Neural cell (in vitro differentiated cells): ENCODE data around the gene SYTL5. TPM values are rescaled to one million over a fixed set of nuclear protein-coding genes. Genes with fewer than 3 reads are reported as not detected.

Experiments
- H2AFZ ChIP-seq: fragments of 200-600, 300-800 bp; sonication (generic), shearing (Covaris generic); 2 replicates; pipeline ENCODE4 v1.6.0; 2014; ENCODE audit warnings: low read depth, mild to moderate bottlenecking, antibody characterized with exemption, low read length, moderate library complexity
- H3F3A ChIP-seq: fragments of 200-600 bp; shearing (Covaris generic); 2 replicates; pipeline ENCODE4 v1.6.1; 2016; ENCODE audit warnings: mild to moderate bottlenecking, moderate library complexity, mixed read lengths, antibody characterized with exemption, low read length; ENCODE audit not compliant: insufficient read depth, poor library complexity, severe bottlenecking
- H3K27ac ChIP-seq: fragments of 200-600, 300-800 bp; sonication (generic), shearing (Covaris generic); 2 replicates; pipeline ENCODE4 v1.5.1; 2014; ENCODE audit warnings: mild to moderate bottlenecking, low read length, moderate library complexity
- H3K27me3 ChIP-seq: fragments of 300-800, 200-600 bp; sonication (generic), shearing (Covaris generic); 2 replicates; pipeline ENCODE4 v1.6.0; 2014; ENCODE audit warnings: mild to moderate bottlenecking, low read depth, low read length, moderate library complexity; ENCODE audit not compliant: insufficient read depth
- H3K36me3 ChIP-seq: fragments of 300-800, 200-600 bp; sonication (generic), shearing (Covaris generic); 2 replicates; pipeline ENCODE4 v1.5.1; 2014; ENCODE audit warnings: mild to moderate bottlenecking, antibody characterized with exemption, low read length, moderate library complexity; ENCODE audit not compliant: insufficient read depth
- H3K4me2 ChIP-seq: fragments of 300-800, 200-600 bp; sonication (generic), shearing (Covaris generic); 2 replicates; pipeline ENCODE4 v1.6.0; 2014; ENCODE audit warnings: mild to moderate bottlenecking, low read length
- H3K4me3 ChIP-seq: fragments of 300-800, 200-600 bp; sonication (generic), shearing (Covaris generic); 2 replicates; pipeline ENCODE4 v1.5.1; 2014; ENCODE audit warnings: mild to moderate bottlenecking, low read length, moderate library complexity
- H3K79me2 ChIP-seq: fragments of 200-600 bp; shearing (Covaris generic); replicated peaks from 2 replicates; pipeline ENCODE4 v1.6.0; 2014; ENCODE audit warnings: mild to moderate bottlenecking, low read length, moderate library complexity; ENCODE audit not compliant: insufficient read depth
- H3K9ac ChIP-seq: fragments of 300-800, 200-600 bp; sonication (generic), shearing (Covaris generic); 2 replicates; pipeline ENCODE4 v1.6.1; 2016; ENCODE audit warnings: mild to moderate bottlenecking, low read length, mixed read lengths
- H3K9me2 ChIP-seq: fragments of 200-600 bp; shearing (Covaris generic); 2 replicates; pipeline ENCODE4 v1.6.1; 2016; ENCODE audit warnings: mild to moderate bottlenecking, low read length, mixed read lengths; ENCODE audit not compliant: insufficient read depth
- H3K9me3 ChIP-seq: fragments of 200-600, 300-800 bp; sonication (generic), shearing (Covaris generic); 2 replicates; pipeline ENCODE4 v1.6.1; 2016; ENCODE audit warnings: mild to moderate bottlenecking, mixed run types, low read length, moderate library complexity, mixed read lengths
- H4K20me1 ChIP-seq: fragments of 200-600 bp; shearing (Covaris generic); 2 replicates; pipeline ENCODE4 v1.6.1; 2016; ENCODE audit warnings: mild to moderate bottlenecking, mixed run types; ENCODE audit not compliant: insufficient read depth
- EP300 ChIP-seq: fragments of 450-650 bp; conservative IDR thresholded peaks from 2 replicates; pipeline ENCODE4 v1.6.1; 2014; ENCODE audit warnings: antibody characterized with exemption, mild to moderate bottlenecking, moderate library complexity; ENCODE audit not compliant: poor library complexity, severe bottlenecking
- EZH2 ChIP-seq: fragments of 200-600, 300-800 bp; shearing (Covaris generic), sonication (generic); IDR thresholded peaks from 2 replicates; pipeline ENCODE4 v1.6.1; 2014; ENCODE audit warnings: antibody characterized with exemption, low read length, borderline replicate concordance, mild to moderate bottlenecking; ENCODE audit not compliant: insufficient read depth, poor library complexity, severe bottlenecking
- MXI1 ChIP-seq: fragments of 450-650 bp; conservative IDR thresholded peaks from 2 replicates; pipeline ENCODE4 v1.6.1; 2014; ENCODE audit warnings: antibody characterized with exemption, mild to moderate bottlenecking; ENCODE audit not compliant: poor library complexity, severe bottlenecking
- POLR2AphosphoS5 ChIP-seq: IDR thresholded peaks from 2 replicates; pipeline ENCODE4 v1.6.1; 2012
- RAD21 ChIP-seq: fragments of 450-650 bp; conservative IDR thresholded peaks from 2 replicates; pipeline ENCODE4 v1.6.1; 2014; ENCODE audit warnings: antibody characterized with exemption, mild to moderate bottlenecking, moderate library complexity
- SMC3 ChIP-seq: fragments of 450-650 bp; conservative IDR thresholded peaks from 2 replicates; pipeline ENCODE4 v1.6.1; 2014; ENCODE audit warnings: antibody characterized with exemption, mild to moderate bottlenecking, moderate library complexity; ENCODE audit not compliant: poor library complexity
- TAF1 ChIP-seq: IDR thresholded peaks from 2 replicates; pipeline ENCODE4 v1.6.1; 2012; ENCODE audit warnings: low read depth
- polyA minus RNA-seq: library from RNA; depleted of rRNA, polyadenylated mRNA; stranded (reverse); fragments of >200 nt; gene quantifications from 2 replicates; pipeline ENCODE4 v1.2.3, GENCODE V29; 2014
- polyA plus RNA-seq: library from polyadenylated mRNA; depleted of rRNA; stranded (reverse); fragments of >200 nt; gene quantifications from 2 replicates; pipeline ENCODE4 v1.2.3, GENCODE V29; 2014
- TF ChIP-seq, protein P1 (sequence below): fragments of 450-650 bp; IDR thresholded peaks from 2 replicates; pipeline ENCODE4 v1.5.1; 2014; ENCODE audit warnings: antibody characterized with exemption, mild to moderate bottlenecking, moderate library complexity; ENCODE audit not compliant: poor library complexity, severe bottlenecking
- TF ChIP-seq, protein P2 (sequence below): IDR thresholded peaks from 2 replicates; pipeline ENCODE4 v1.6.1; 2012; ENCODE audit warnings: borderline replicate concordance

The SYTL5 gene
- polyA plus RNA-seq (0.80 and 1.0 TPM in 2 replicates), polyA minus RNA-seq (0.93 and 0.97 TPM in 2 replicates)

DNA sequence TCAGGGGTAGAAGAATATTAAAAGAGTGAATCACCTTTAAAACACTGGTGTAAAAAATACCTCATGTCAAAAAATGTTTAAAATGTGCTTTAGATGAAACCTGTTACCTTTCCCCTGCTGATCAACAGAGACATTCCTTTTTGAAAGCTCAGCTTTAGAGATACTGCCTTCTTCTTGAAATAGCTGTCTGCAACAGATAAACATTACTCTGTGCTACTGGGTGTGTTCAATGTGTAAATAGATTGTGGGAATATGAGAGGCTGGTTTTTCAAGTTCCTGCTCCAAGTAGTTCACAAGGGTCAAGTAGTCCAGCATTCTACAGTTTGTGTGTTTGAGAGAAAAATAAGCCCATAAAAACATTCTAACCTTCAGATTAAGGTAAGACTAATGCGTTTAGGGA is at the start of gene SYTL5:
Gene SYTL5, plus strand, starts transcription at position 263 of the 400 bp plus-strand sequence. CDS start 27,337 bp downstream, outside the sequence.
- no peak within 1 kb of the TSS for H3K9ac ChIP-seq
- H3K4me2 ChIP-seq: no peak within 1 kb of the TSS
- H4K20me1 ChIP-seq: no peaks in the 10 kb centered on the region
- no peaks in the 10 kb centered on the region for H3K27me3 ChIP-seq
- H3F3A ChIP-seq: no peaks in the 10 kb centered on the region
- no peaks in the 10 kb centered on the region for H3K9me3 ChIP-seq
- TF ChIP-seq, protein P1, sequence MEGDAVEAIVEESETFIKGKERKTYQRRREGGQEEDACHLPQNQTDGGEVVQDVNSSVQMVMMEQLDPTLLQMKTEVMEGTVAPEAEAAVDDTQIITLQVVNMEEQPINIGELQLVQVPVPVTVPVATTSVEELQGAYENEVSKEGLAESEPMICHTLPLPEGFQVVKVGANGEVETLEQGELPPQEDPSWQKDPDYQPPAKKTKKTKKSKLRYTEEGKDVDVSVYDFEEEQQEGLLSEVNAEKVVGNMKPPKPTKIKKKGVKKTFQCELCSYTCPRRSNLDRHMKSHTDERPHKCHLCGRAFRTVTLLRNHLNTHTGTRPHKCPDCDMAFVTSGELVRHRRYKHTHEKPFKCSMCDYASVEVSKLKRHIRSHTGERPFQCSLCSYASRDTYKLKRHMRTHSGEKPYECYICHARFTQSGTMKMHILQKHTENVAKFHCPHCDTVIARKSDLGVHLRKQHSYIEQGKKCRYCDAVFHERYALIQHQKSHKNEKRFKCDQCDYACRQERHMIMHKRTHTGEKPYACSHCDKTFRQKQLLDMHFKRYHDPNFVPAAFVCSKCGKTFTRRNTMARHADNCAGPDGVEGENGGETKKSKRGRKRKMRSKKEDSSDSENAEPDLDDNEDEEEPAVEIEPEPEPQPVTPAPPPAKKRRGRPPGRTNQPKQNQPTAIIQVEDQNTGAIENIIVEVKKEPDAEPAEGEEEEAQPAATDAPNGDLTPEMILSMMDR: no peak
- H3K9me2 ChIP-seq: no peaks in the 10 kb centered on the region
- no peak within 1 kb of the TSS for H3K4me3 ChIP-seq
- no peak within 1 kb of the TSS for H3K27ac ChIP-seq
- H2AFZ ChIP-seq: no peak within 1 kb of the TSS
- no peaks in the 10 kb centered on the region for H3K79me2 ChIP-seq
- H3K36me3 ChIP-seq: no peaks in the 10 kb centered on the region

DNA sequence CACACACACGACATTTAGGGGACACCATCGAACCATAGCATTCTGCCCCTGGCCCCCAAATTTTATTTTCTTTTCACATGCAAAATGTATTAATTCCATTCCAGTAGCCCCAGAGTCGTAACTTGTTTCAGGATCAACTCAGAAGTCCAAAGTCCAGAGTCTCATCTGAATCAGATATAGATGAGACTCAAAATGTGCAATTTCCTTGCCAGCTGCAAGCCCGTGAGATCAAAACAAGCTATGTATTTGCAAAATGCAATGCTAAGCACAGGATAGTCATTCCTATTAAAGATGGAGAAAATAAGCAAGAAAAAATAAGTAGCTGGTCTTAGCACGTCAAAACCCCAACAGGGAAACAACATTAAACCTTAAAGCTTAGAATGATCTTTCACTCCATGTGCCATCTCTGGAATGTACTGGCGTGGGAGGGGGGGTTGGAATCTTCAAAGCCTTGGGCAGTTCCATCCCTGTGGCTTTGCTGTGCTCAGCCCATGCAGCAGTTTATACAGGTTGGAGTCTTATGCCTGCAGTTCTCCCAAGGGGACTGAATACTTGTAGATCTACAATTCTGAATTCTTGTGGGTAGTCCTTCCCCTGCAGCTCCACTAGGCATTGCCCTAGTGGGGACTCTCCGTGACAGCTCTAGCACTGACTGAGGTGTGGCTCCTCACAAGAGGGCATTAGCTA is 47.7 kb upstream of the SYTL5 start:
- no peaks in the 10 kb centered on the region for H3K9me2 ChIP-seq
- H3K27ac ChIP-seq: no peak overlapping the region
- H3K9me3 ChIP-seq: no peaks in the 10 kb centered on the region
- H3K4me3 ChIP-seq: no peak overlapping the region
- H3K9ac ChIP-seq: no peak overlapping the region
- H3K27me3 ChIP-seq: no peaks in the 10 kb centered on the region
- H3K4me2 ChIP-seq: no peak overlapping the region
- TF ChIP-seq SMC3 (no peak), TAF1 (no peak), POLR2AphosphoS5 (no peak), EZH2 (no peak), MXI1 (no peak), RAD21 (no peak), EP300 (no peak)
- TF ChIP-seq, protein P2, sequence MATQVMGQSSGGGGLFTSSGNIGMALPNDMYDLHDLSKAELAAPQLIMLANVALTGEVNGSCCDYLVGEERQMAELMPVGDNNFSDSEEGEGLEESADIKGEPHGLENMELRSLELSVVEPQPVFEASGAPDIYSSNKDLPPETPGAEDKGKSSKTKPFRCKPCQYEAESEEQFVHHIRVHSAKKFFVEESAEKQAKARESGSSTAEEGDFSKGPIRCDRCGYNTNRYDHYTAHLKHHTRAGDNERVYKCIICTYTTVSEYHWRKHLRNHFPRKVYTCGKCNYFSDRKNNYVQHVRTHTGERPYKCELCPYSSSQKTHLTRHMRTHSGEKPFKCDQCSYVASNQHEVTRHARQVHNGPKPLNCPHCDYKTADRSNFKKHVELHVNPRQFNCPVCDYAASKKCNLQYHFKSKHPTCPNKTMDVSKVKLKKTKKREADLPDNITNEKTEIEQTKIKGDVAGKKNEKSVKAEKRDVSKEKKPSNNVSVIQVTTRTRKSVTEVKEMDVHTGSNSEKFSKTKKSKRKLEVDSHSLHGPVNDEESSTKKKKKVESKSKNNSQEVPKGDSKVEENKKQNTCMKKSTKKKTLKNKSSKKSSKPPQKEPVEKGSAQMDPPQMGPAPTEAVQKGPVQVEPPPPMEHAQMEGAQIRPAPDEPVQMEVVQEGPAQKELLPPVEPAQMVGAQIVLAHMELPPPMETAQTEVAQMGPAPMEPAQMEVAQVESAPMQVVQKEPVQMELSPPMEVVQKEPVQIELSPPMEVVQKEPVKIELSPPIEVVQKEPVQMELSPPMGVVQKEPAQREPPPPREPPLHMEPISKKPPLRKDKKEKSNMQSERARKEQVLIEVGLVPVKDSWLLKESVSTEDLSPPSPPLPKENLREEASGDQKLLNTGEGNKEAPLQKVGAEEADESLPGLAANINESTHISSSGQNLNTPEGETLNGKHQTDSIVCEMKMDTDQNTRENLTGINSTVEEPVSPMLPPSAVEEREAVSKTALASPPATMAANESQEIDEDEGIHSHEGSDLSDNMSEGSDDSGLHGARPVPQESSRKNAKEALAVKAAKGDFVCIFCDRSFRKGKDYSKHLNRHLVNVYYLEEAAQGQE: no peak
- TF ChIP-seq, protein P1: no peak
- no peaks in the 10 kb centered on the region for H3K36me3 ChIP-seq
- no peaks in the 10 kb centered on the region for H3F3A ChIP-seq
- H4K20me1 ChIP-seq: no peaks in the 10 kb centered on the region
- H3K79me2 ChIP-seq: no peaks in the 10 kb centered on the region
- H2AFZ ChIP-seq: no peak overlapping the region
